Jurkat, Clone E6-1 (cell line): Measurements from ENCODE around the gene FPGT. TPM values are rescaled to one million over a fixed set of nuclear protein-coding genes. Genes with fewer than 3 reads are reported as not detected.
A peak's percentile ranks its signal among the peaks of the same experiment; 100 is the strongest.
"Not testable (repeated sequence)": the region's sequence is repeated elsewhere in the genome, so short reads cannot be mapped to it uniquely, and the experiment has no call there.

ENCODE experiments used
- DNase-seq: peaks from one replicate; pipeline ENCODE4 v3.0.0-alpha.2; 2011; ENCODE audit warnings: low read depth, low spot score
- H3K4me3 ChIP-seq: 2 replicates; pipeline ENCODE4 v1.5.1; 2011; ENCODE audit warnings: mild to moderate bottlenecking, low read length, control low read depth, moderate library complexity
- polyA plus RNA-seq: library from polyadenylated mRNA; unstranded; fragments of >200 nt; gene quantifications from one replicate; pipeline ENCODE4 v1.2.1, GENCODE V29; 2012; ENCODE audit warnings: missing spikeins; ENCODE audit not compliant: insufficient read length, insufficient read depth

Gene FPGT
- 9.4 TPM for polyA plus RNA-seq

- DNase-seq, result peak; percentile 90
- peak within 1 kb of the TSS; percentile 62 for H3K4me3 ChIP-seq
Observed at GRCh38 chr1:74197657-74198552, at the start of gene FPGT, which contains the start of gene LRRIQ3. TSS of gene FPGT (plus strand) at chr1:74198242. CDS start at chr1:74198279, 37 bp downstream. TSS of gene LRRIQ3 (minus strand) at chr1:74198176. CDS start at chr1:74183684, 14,492 bp downstream.

- DNase-seq, result no peak
- H3K4me3 ChIP-seq, result no peak overlapping the region
Observed at GRCh38 chr1:74160046-74160445, 38.0 kb upstream of the FPGT start.

GRCh38 chr1:74161497-74161896 is 36.5 kb upstream of the FPGT start:
- H3K4me3 ChIP-seq, result no peak overlapping the region
- no peak for DNase-seq

GRCh38 chr1:74162333-74162732 is 35.7 kb upstream of the FPGT start:
- H3K4me3 ChIP-seq, result no peak overlapping the region
- no peak for DNase-seq

GRCh38 chr1:74174423-74174822 is 23.6 kb upstream of the FPGT start:
- not testable (repeated sequence) for DNase-seq, H3K4me3 ChIP-seq

GRCh38 chr1:74180490-74180889 is 17.6 kb upstream of the FPGT start:
- DNase-seq, result no peak
- no peak overlapping the region for H3K4me3 ChIP-seq

- DNase-seq, result no peak
- no peak overlapping the region for H3K4me3 ChIP-seq
Observed at GRCh38 chr1:74193908-74194307, 4.1 kb upstream of the FPGT start.

- DNase-seq, result no peak
- no peak overlapping the region for H3K4me3 ChIP-seq
Observed at GRCh38 chr1:74195339-74195738, 2.7 kb upstream of the FPGT start.

- DNase-seq, result no peak
- H3K4me3 ChIP-seq, result peak overlapping the region; percentile 62
Observed at GRCh38 chr1:74197255-74197654, 787 bp upstream of the FPGT start.

GRCh38 chr1:74199504-74199903 is 1.5 kb downstream of the FPGT start:
- H3K4me3 ChIP-seq, result no peak overlapping the region
- no peak for DNase-seq

GRCh38 chr1:74205266-74205665 is 7.2 kb downstream of the FPGT start:
- DNase-seq, result no peak
- no peak overlapping the region for H3K4me3 ChIP-seq

GRCh38 chr1:74215229-74215628 is 17.2 kb downstream of the FPGT start:
- no peak for DNase-seq

GRCh38 chr1:74222701-74223100 is 24.7 kb downstream of the FPGT start:
- no peak overlapping the region for H3K4me3 ChIP-seq
- DNase-seq, result no peak

More at GRCh38 chr1:74215229-74215628, 17.2 kb downstream of the FPGT start:
- H3K4me3 ChIP-seq, result no peak overlapping the region

GRCh38 chr1:74223453-74223852 is 25.4 kb downstream of the FPGT start:
- no peak for DNase-seq
- no peak overlapping the region for H3K4me3 ChIP-seq

GRCh38 chr1:74235153-74235552 is 37.1 kb downstream of the FPGT start, which contains the start of gene TNNI3K:
TSS of gene TNNI3K (plus strand) at chr1:74235387. CDS start at chr1:74235452, 65 bp downstream.
- no peak within 1 kb of the TSS for H3K4me3 ChIP-seq
- DNase-seq, result no peak

GRCh38 chr1:74236440-74236839 is 38.4 kb downstream of the FPGT start:
- no peak overlapping the region for H3K4me3 ChIP-seq
- no peak for DNase-seq

- DNase-seq, result no peak
- H3K4me3 ChIP-seq, result no peak overlapping the region
Observed at GRCh38 chr1:74237035-74237434, 39.0 kb downstream of the FPGT start.

GRCh38 chr1:74237787-74238186 is 39.7 kb downstream of the FPGT start:
- H3K4me3 ChIP-seq, result no peak overlapping the region
- no peak for DNase-seq

GRCh38 chr1:74245168-74245772 is 47.2 kb downstream of the FPGT start:
- no peak for DNase-seq
- H3K4me3 ChIP-seq, result no peak overlapping the region

GRCh38 chr1:74246315-74246714 is 48.3 kb downstream of the FPGT start:
- no peak for DNase-seq
- H3K4me3 ChIP-seq, result no peak overlapping the region
